Endothelial cell (in vitro differentiated cells): ENCODE measurements around the gene TRMT6. TPM values are rescaled to one million over a fixed set of nuclear protein-coding genes. Genes with fewer than 3 reads are reported as not detected.

ENCODE experiments used
- DNase-seq: peaks from one replicate; pipeline ENCODE4 v3.0.0; 2021; ENCODE audit warnings: low spot score
- H3K27ac Mint-ChIP-seq: one replicate; pipeline ENCODE4 v1.8.0; 2021; ENCODE audit warnings: mixed read lengths, inconsistent platforms; ENCODE audit not compliant: unreplicated experiment
- H3K27me3 Mint-ChIP-seq: one replicate; pipeline ENCODE4 v1.8.0; 2021; ENCODE audit warnings: mild to moderate bottlenecking, moderate library complexity, mixed read lengths, inconsistent platforms; ENCODE audit not compliant: unreplicated experiment
- H3K36me3 Mint-ChIP-seq: one replicate; pipeline ENCODE4 v1.8.0; 2021; ENCODE audit warnings: mild to moderate bottlenecking, low read depth, mixed read lengths, inconsistent platforms; ENCODE audit not compliant: unreplicated experiment
- H3K4me1 Mint-ChIP-seq: one replicate; pipeline ENCODE4 v1.8.0; 2021; ENCODE audit warnings: mild to moderate bottlenecking, mixed read lengths, inconsistent platforms; ENCODE audit not compliant: unreplicated experiment
- H3K4me3 Mint-ChIP-seq: one replicate; pipeline ENCODE4 v1.8.0; 2021; ENCODE audit warnings: mild to moderate bottlenecking, mixed read lengths, inconsistent platforms; ENCODE audit not compliant: unreplicated experiment
- H3K9me3 Mint-ChIP-seq: one replicate; pipeline ENCODE4 v1.8.0; 2021; ENCODE audit warnings: mixed read lengths, inconsistent platforms; ENCODE audit not compliant: unreplicated experiment
- total RNA-seq: library from RNA; stranded (reverse); fragmentation: NEBNext Ultra II Directional; extraction: Animal tissue kit (Norgen Biotek cat#: 25700); gene quantifications from one replicate; pipeline ENCODE4 v1.2.1, GENCODE V29; 2021; ENCODE audit not compliant: unreplicated experiment
- TF ChIP-seq, protein P1 (sequence below): fragments of 200-600 bp; sonication (generic); IDR thresholded peaks from one replicate; pipeline ENCODE4 v1.5.0; 2021; ENCODE audit warnings: antibody characterized with exemption; ENCODE audit not compliant: unreplicated experiment

The TRMT6 gene
- total RNA-seq, 1 donor from 2014 or later: 11.8 TPM

DNA sequence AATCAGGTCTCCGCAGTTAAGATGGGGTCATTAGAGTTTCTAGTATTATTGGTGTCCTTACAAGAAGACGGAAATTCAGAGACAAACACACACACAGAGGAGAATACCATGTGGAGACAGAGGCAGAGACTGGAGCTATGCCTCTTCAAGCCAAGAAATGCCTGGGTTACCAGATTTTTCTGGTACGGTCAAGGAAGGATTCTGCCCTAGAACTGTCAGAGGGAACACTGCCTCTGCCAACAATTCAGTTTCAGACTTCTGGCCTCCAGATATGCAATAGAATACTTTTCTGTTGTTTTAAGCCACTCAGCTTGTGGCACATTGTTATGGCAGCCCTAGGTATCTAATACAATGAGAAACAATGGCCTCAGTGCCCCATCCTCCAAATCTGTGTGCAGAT lies 18.9 kb downstream of the TRMT6 start:
- H3K27ac Mint-ChIP-seq: no peak overlapping the region
- TF ChIP-seq, protein P1, sequence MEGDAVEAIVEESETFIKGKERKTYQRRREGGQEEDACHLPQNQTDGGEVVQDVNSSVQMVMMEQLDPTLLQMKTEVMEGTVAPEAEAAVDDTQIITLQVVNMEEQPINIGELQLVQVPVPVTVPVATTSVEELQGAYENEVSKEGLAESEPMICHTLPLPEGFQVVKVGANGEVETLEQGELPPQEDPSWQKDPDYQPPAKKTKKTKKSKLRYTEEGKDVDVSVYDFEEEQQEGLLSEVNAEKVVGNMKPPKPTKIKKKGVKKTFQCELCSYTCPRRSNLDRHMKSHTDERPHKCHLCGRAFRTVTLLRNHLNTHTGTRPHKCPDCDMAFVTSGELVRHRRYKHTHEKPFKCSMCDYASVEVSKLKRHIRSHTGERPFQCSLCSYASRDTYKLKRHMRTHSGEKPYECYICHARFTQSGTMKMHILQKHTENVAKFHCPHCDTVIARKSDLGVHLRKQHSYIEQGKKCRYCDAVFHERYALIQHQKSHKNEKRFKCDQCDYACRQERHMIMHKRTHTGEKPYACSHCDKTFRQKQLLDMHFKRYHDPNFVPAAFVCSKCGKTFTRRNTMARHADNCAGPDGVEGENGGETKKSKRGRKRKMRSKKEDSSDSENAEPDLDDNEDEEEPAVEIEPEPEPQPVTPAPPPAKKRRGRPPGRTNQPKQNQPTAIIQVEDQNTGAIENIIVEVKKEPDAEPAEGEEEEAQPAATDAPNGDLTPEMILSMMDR: no peak
- H3K4me3 Mint-ChIP-seq: no peak overlapping the region
- H3K9me3 Mint-ChIP-seq: no peaks in the 10 kb centered on the region
- peaks cover 6% of the 10 kb centered on the region for H3K27me3 Mint-ChIP-seq
- no peaks in the 10 kb centered on the region for H3K36me3 Mint-ChIP-seq
- no peak for DNase-seq
- no peaks in the 10 kb centered on the region for H3K4me1 Mint-ChIP-seq

DNA sequence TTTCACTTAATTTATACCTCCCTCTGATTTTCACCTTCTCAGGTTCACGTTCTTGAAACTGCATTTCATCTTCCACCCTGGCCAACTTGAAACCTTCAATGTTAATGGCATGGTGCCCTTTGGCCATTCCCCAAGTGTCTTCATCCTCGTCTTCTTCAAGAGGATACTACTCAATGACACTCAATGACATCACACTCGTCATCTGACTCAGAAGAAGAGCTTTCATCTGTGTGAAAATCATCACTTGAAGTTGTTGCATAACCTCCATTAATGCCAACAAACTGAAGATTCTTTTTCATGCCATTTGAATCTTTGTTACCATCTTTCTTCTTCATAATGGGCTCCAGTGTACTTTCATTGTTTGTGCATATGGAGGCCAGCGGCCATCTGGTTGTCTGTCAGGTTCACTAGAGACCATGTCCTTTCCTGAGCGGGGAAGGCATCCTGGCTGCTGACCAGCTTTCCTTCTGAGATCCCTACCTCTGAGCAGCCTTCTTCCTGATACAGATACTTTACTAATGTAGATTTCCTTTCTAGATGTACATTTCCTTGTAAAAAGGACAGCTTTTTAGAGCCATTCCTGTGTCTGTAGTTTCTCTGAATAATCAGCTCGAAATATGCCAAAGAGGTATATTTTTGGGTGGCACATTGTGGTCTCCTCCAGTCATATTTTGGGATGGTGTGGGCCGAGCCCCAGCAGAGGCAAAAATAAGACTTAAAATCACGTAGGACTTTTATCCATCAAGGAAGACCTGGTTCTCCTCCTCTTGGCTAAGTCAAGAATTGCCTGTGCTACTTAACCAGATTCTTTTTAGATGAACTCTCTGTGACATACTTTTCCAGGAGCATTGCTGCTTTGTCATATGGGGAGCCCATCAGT lies 21.3 kb downstream of the TRMT6 start:
- no peaks in the 10 kb centered on the region for H3K36me3 Mint-ChIP-seq
- no peak overlapping the region for H3K27ac Mint-ChIP-seq
- no peaks in the 10 kb centered on the region for H3K9me3 Mint-ChIP-seq
- no peak for DNase-seq
- H3K4me3 Mint-ChIP-seq: no peak overlapping the region
- no peaks in the 10 kb centered on the region for H3K4me1 Mint-ChIP-seq
- TF ChIP-seq, protein P1: no peak
- peaks cover 6% of the 10 kb centered on the region for H3K27me3 Mint-ChIP-seq

DNA sequence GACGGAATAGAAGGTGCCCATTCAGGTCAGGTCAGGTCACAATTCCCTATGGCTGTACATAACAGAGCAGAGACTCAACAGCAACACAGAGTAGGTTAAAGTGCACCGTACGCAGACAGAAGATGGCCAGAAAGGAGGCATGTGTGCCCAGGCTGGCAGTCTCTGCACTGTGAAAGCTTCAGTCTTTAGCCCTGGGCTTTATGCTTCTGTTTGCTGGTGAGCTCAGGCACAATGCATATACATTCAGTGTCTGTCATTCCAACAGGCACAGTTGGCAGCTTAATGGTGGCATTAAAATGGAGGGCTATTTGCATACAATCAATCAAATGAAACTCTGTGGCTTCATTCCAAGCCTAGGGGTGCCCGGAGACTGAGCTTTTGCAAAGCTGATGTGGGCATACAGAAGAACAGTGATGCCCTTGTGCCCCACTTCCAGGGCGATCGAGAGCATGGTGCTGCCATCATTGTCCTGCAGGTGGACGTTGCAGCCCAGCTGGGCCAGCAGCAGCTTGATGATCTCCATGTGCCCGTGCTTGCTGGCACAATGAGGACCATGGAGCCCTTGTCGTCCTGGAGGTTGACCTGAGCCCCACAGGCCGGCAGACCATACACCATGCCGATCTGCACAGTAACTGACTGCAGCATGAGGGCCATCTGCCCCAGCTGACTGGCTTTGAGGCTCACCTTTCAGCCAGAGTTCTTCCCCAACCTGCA lies 22.4 kb downstream of the TRMT6 start:
- Mint-ChIP-seq H3K4me1 (peaks cover 6% of the 10 kb centered on the region), H3K9me3 (no peaks in the 10 kb centered on the region), H3K36me3 (no peaks in the 10 kb centered on the region), H3K27me3 (peaks cover 6% of the 10 kb centered on the region), H3K27ac (no peak overlapping the region), H3K4me3 (no peak overlapping the region)
- no peak for DNase-seq
- TF ChIP-seq, protein P1: no peak

DNA sequence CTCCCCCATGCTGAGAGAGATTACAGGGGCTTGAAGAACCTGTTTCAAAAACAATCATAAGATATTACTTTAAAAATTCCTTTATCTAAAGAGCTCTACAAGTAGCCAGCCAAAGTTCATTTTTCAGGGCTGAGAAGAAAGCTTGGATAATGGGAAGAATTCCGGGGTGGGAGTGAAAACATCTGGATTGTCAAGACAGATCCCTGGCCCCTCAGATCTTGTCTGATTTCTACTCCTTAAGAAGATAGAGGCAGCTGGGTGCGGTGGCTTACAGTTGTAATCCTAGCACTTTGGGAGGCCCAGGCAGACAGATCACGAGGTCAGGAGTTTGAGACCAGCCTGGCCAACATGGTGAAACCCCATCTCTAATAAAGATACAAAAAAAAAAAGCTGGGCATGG lies 24.8 kb downstream of the TRMT6 start:
- H3K27me3 Mint-ChIP-seq: peaks cover 12% of the 10 kb centered on the region
- peaks cover 6% of the 10 kb centered on the region for H3K4me1 Mint-ChIP-seq
- no peak for DNase-seq
- no peaks in the 10 kb centered on the region for H3K36me3 Mint-ChIP-seq
- TF ChIP-seq, protein P1: no peak
- H3K27ac Mint-ChIP-seq: no peak overlapping the region
- no peaks in the 10 kb centered on the region for H3K9me3 Mint-ChIP-seq
- H3K4me3 Mint-ChIP-seq: no peak overlapping the region

DNA sequence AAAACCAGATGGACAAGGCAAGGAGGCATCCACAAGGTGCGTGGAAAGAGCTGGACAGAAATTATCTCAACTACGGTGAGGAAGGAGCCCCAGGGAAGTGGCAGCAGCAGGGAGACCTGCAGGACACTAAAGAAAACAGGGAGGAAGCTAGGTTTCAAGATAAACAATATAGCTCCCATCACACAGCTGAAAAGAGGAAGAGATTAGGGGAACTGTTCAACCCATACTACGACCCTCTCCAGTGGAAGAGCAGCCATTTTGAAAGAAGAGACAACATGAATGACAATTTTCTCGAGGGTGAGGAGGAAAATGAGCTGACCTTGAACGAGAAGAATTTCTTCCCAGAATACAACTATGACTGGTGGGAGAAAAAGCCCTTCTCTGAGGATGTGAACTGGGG lies 26.8 kb downstream of the TRMT6 start:
- H3K36me3 Mint-ChIP-seq: no peaks in the 10 kb centered on the region
- TF ChIP-seq, protein P1: no peak
- peaks cover 9% of the 10 kb centered on the region for H3K27me3 Mint-ChIP-seq
- H3K4me1 Mint-ChIP-seq: peaks cover 10% of the 10 kb centered on the region
- no peaks in the 10 kb centered on the region for H3K9me3 Mint-ChIP-seq
- DNase-seq: no peak
- no peak overlapping the region for H3K4me3 Mint-ChIP-seq
- H3K27ac Mint-ChIP-seq: no peak overlapping the region
